ENCODE results near the gene SH2D3A.
A peak's percentile ranks its signal among the peaks of the same experiment; 100 is the strongest.

SH2D3A gene

DNA sequence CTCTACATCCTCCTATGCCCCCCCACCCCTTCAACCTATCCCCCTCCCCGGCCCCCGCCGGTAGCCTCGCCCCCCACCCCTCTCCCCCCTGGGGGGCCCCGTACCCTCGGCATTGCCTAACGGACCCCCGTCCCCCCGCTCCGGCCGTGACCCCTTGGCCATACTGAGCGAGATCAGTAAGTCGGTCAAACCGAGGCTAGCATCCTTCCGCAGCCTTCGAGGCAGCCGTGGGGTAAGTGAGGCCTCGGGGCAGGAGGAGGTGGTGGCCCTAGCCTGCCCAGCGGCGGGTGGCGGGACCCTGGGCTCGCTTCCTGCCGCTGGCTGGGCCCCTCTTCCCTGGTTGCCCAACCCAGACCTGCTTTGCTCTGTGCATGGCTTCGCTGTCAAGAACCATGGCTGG lies 21.3 kb downstream of the SH2D3A start:
- Histone ChIP-seq H3K14ac (ENCODE audit: low read length in 2 of 2) (no peak overlapping the region), H3K4ac (ENCODE audit: low read depth in 1 of 2, low read length in 2 of 2) (no peak overlapping the region)
- 97% methylated on average over 16 of the region's 24 CpGs for WGBS

DNA sequence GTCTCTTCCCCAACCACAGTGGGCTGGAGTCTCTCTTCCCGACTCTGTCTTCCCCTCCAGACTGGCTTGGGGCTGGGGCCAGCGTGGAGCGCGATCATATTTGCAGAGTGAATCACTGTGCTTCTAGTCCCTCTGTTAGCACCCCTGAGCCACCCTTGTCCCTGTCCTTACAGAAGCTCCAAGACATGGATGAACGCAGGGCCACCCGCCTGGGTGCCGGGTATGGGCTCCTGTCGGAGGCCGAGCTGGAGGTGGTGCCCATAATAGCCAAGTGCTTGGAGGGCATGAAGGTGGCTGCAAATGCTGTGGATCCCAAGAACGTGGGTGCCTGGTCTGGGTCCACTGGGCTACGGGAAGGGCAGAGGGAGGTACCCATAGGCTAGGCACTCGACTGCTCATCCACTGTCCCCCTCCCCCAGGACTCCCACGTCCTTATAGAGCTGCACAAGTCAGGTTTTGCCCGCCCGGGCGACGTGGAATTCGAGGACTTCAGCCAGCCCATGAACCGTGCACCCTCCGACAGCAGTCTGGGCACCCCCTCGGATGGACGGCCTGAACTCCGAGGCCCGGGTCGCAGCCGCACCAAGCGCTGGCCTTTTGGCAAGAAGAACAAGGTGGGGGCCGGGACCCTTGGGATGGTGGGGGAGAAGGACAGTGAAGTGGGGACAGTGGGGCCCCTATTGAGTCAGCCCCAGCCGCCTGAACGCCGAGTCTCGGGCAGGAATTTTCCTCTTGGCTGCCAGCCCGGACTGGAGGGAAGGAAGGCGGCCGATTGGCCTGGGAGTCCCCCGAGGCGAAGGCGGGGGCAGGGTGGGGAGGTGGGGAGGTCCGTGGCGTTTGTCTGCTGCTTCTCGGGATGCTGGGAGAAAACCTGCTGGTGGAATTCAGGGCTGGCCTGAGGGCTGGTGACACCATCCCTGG lies 22.6 kb downstream of the SH2D3A start:
- peak overlapping the region; percentile 91 for H2BK5ac ChIP-seq (ENCODE audit: low read depth, low read length, poor library complexity, severe bottlenecking)
- peak overlapping the region in 1 of 2 experiments; percentile 38 for H3K23ac ChIP-seq (ENCODE audit: low read length in 2 of 2)
- peak overlapping the region in 1 of 2 experiments; percentile 74 for H3K18ac ChIP-seq (ENCODE audit: low read depth in 1 of 2, low read length in 2 of 2)
- H3K4me2 ChIP-seq (ENCODE audit: low read length, poor library complexity, severe bottlenecking), result peak overlapping the region; percentile 36
- peak overlapping the region; percentile 22 to 71 for H2BK12ac ChIP-seq (ENCODE audit: low read length in 2 of 2)
- H3K4me3 ChIP-seq (ENCODE audit: insufficient read depth in 1 of 2, low read depth in 1 of 2, low read length in 2 of 2), result peak overlapping the region in 1 of 2 experiments; percentile 56
- no peaks in the 10 kb centered on the region for H3K27me3 ChIP-seq (ENCODE audit: control insufficient read depth in 1 of 2, insufficient read depth in 1 of 2, low read length in 2 of 2)
- peak overlapping the region; percentile 88 for H2BK15ac ChIP-seq (ENCODE audit: low read depth, poor library complexity, severe bottlenecking)
- peak overlapping the region; percentile 29 for H4K8ac ChIP-seq (ENCODE audit: low read length)
- peaks cover 44 to 59% of the 10 kb centered on the region in 2 experiments for H3K36me3 ChIP-seq (ENCODE audit: control insufficient read depth in 1 of 2, insufficient read depth in 2 of 2, low read depth in 1 of 2, low read length in 2 of 2)
- peaks cover 21% of the 10 kb centered on the region for H3K79me1 ChIP-seq (replicated peaks; ENCODE audit: low read length, poor library complexity, severe bottlenecking)
- peak overlapping the region; percentile 29 for H4K91ac ChIP-seq (ENCODE audit: low read length)
- WGBS, result 78% methylated on average over 39 of the region's 41 CpGs
- peak overlapping the region; percentile 92 for H3K27ac ChIP-seq (ENCODE audit: low read length, poor library complexity, severe bottlenecking)
- H2AFZ ChIP-seq (ENCODE audit: low read depth, low read length), result no peak overlapping the region
- DNase-seq, result peak; percentile 76
- H3K9me3 ChIP-seq (ENCODE audit: control insufficient read depth, low read length), result no peaks in the 10 kb centered on the region
- H3K14ac ChIP-seq (ENCODE audit: low read length in 2 of 2), result no peak overlapping the region
- H3K4me1 ChIP-seq (ENCODE audit: control insufficient read depth, insufficient read depth, low read depth, low read length), result peaks cover 25% of the 10 kb centered on the region
- H3K4ac ChIP-seq (ENCODE audit: low read depth in 1 of 2, low read length in 2 of 2), result peak overlapping the region in 1 of 2 experiments; percentile 42
- no peak overlapping the region for H2BK120ac ChIP-seq (ENCODE audit: low read depth, low read length)
- peak overlapping the region; percentile 57 for H3K9ac ChIP-seq (ENCODE audit: low read length)
- peak overlapping the region; percentile 92 for H2AK5ac ChIP-seq (ENCODE audit: low read length, severe bottlenecking)

More for the DNA sequence above, 21.3 kb downstream of the SH2D3A start:
- Histone ChIP-seq H2BK5ac (ENCODE audit: low read depth, low read length, poor library complexity, severe bottlenecking) (no peak overlapping the region), H4K8ac (ENCODE audit: low read length) (peak overlapping the region; percentile 29), H3K4me3 (ENCODE audit: insufficient read depth in 1 of 2, low read depth in 1 of 2, low read length in 2 of 2) (no peak overlapping the region), H2BK120ac (ENCODE audit: low read depth, low read length) (no peak overlapping the region), H3K27me3 (ENCODE audit: control insufficient read depth in 1 of 2, insufficient read depth in 1 of 2, low read length in 2 of 2) (no peaks in the 10 kb centered on the region), H3K9me3 (ENCODE audit: control insufficient read depth, low read length) (no peaks in the 10 kb centered on the region), H2BK15ac (ENCODE audit: low read depth, poor library complexity, severe bottlenecking) (no peak overlapping the region), H3K23ac (ENCODE audit: low read length in 2 of 2) (no peak overlapping the region), H2BK12ac (ENCODE audit: low read length in 2 of 2) (no peak overlapping the region), H3K36me3 (ENCODE audit: control insufficient read depth in 1 of 2, insufficient read depth in 2 of 2, low read depth in 1 of 2, low read length in 2 of 2) (peaks cover 57 to 69% of the 10 kb centered on the region in 2 experiments), H3K18ac (ENCODE audit: low read depth in 1 of 2, low read length in 2 of 2) (no peak overlapping the region), H3K9ac (ENCODE audit: low read length) (no peak overlapping the region), H3K4me2 (ENCODE audit: low read length, poor library complexity, severe bottlenecking) (no peak overlapping the region), H3K27ac (ENCODE audit: low read length, poor library complexity, severe bottlenecking) (no peak overlapping the region), H2AK5ac (ENCODE audit: low read length, severe bottlenecking) (peak overlapping the region; percentile 29), H4K91ac (ENCODE audit: low read length) (no peak overlapping the region), H3K4me1 (ENCODE audit: control insufficient read depth, insufficient read depth, low read depth, low read length) (peaks cover 25% of the 10 kb centered on the region), H3K79me1 (replicated peaks; ENCODE audit: low read length, poor library complexity, severe bottlenecking) (peaks cover 18% of the 10 kb centered on the region), H2AFZ (ENCODE audit: low read depth, low read length) (no peak overlapping the region)
- no peak for DNase-seq

DNA sequence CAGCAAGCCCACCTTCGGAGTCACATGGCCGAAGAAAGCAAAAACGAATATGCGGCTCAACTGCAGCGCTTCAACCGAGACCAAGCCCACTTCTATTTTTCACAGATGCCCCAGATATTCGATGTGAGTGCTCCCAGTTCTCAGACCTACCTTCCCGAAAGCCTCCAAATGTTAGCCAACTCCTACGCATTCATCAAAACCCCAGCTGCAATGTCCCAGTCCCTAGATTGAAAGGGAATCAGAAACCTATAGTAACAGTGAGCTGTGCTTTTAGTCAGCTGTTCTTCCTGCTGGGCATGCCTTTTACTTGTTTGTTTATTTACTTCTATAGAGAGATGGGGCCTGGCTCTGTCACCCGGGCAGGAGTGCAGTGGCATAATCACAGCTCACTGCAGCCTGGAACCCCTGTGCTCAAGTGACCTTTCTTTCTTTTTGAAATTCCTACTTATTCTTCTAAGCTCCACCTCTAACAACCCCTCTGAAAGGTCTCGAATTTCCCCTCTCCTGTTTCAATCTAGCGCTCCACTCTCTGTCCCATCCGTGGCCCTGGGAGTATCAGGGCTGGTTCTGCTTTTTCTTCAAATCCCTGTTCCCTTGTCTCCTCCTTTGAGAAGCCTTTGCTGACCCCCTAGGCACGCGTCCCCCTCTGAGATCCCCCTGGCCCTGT lies 23.4 kb downstream of the SH2D3A start:
- H3K27ac ChIP-seq (ENCODE audit: low read length, poor library complexity, severe bottlenecking), result peak overlapping the region; percentile 92
- WGBS, result 86% methylated on average over 15 of the region's 15 CpGs
- peak overlapping the region; percentile 13 for H3K4me2 ChIP-seq (ENCODE audit: low read length, poor library complexity, severe bottlenecking)
- peak overlapping the region; percentile 88 for H2BK15ac ChIP-seq (ENCODE audit: low read depth, poor library complexity, severe bottlenecking)
- peak; percentile 35 for DNase-seq
- H3K36me3 ChIP-seq (ENCODE audit: control insufficient read depth in 1 of 2, insufficient read depth in 2 of 2, low read depth in 1 of 2, low read length in 2 of 2), result peaks cover 40 to 51% of the 10 kb centered on the region in 2 experiments
- H4K91ac ChIP-seq (ENCODE audit: low read length), result no peak overlapping the region
- H2BK12ac ChIP-seq (ENCODE audit: low read length in 2 of 2), result no peak overlapping the region
- H3K23ac ChIP-seq (ENCODE audit: low read length in 2 of 2), result no peak overlapping the region
- H2BK5ac ChIP-seq (ENCODE audit: low read depth, low read length, poor library complexity, severe bottlenecking), result no peak overlapping the region
- H3K14ac ChIP-seq (ENCODE audit: low read length in 2 of 2), result no peak overlapping the region
- no peak overlapping the region for H2BK120ac ChIP-seq (ENCODE audit: low read depth, low read length)
- H4K8ac ChIP-seq (ENCODE audit: low read length), result no peak overlapping the region
- H3K4me1 ChIP-seq (ENCODE audit: control insufficient read depth, insufficient read depth, low read depth, low read length), result peaks cover 28% of the 10 kb centered on the region
- H2AFZ ChIP-seq (ENCODE audit: low read depth, low read length), result no peak overlapping the region
- peaks cover 18% of the 10 kb centered on the region for H3K79me1 ChIP-seq (replicated peaks; ENCODE audit: low read length, poor library complexity, severe bottlenecking)
- H3K9me3 ChIP-seq (ENCODE audit: control insufficient read depth, low read length), result no peaks in the 10 kb centered on the region
- H3K4ac ChIP-seq (ENCODE audit: low read depth in 1 of 2, low read length in 2 of 2), result no peak overlapping the region
- peak overlapping the region; percentile 92 for H2AK5ac ChIP-seq (ENCODE audit: low read length, severe bottlenecking)
- H3K9ac ChIP-seq (ENCODE audit: low read length), result peak overlapping the region; percentile 57
- H3K18ac ChIP-seq (ENCODE audit: low read depth in 1 of 2, low read length in 2 of 2), result no peak overlapping the region
- H3K27me3 ChIP-seq (ENCODE audit: control insufficient read depth in 1 of 2, insufficient read depth in 1 of 2, low read length in 2 of 2), result no peaks in the 10 kb centered on the region
- H3K4me3 ChIP-seq (ENCODE audit: insufficient read depth in 1 of 2, low read depth in 1 of 2, low read length in 2 of 2), result peak overlapping the region in 1 of 2 experiments; percentile 53

DNA sequence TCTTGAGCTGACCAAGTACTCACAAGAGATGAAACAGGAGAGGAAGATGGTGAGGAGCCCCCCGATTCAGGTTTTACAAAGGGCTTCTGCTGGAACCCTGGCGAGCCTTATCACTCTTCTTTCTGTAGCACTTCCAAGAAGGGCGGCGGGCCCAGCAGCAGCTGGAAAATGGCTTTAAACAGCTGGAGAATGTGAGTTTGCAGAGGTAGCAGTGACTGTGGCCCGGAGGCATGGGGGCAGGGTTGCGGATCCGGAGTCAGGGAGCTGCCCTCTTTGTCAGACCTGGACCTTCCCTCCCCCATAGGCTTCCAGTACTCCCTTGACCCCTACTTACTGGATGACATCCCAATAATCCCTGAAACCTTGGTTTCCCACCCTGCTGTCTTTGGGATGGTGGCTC lies 24.2 kb downstream of the SH2D3A start:
- H3K79me1 ChIP-seq (replicated peaks; ENCODE audit: low read length, poor library complexity, severe bottlenecking), result peaks cover 18% of the 10 kb centered on the region
- H2AK5ac ChIP-seq (ENCODE audit: low read length, severe bottlenecking), result peak overlapping the region; percentile 84
- no peak overlapping the region for H2BK5ac ChIP-seq (ENCODE audit: low read depth, low read length, poor library complexity, severe bottlenecking)
- no peak overlapping the region for H2BK120ac ChIP-seq (ENCODE audit: low read depth, low read length)
- no peaks in the 10 kb centered on the region for H3K27me3 ChIP-seq (ENCODE audit: control insufficient read depth in 1 of 2, insufficient read depth in 1 of 2, low read length in 2 of 2)
- H3K18ac ChIP-seq (ENCODE audit: low read depth in 1 of 2, low read length in 2 of 2), result no peak overlapping the region
- peak overlapping the region; percentile 41 for H3K9ac ChIP-seq (ENCODE audit: low read length)
- H3K36me3 ChIP-seq (ENCODE audit: control insufficient read depth in 1 of 2, insufficient read depth in 2 of 2, low read depth in 1 of 2, low read length in 2 of 2), result peaks cover 40 to 44% of the 10 kb centered on the region in 2 experiments
- DNase-seq, result no peak
- peak overlapping the region in 1 of 2 experiments; percentile 33 for H3K4me3 ChIP-seq (ENCODE audit: insufficient read depth in 1 of 2, low read depth in 1 of 2, low read length in 2 of 2)
- no peak overlapping the region for H3K4ac ChIP-seq (ENCODE audit: low read depth in 1 of 2, low read length in 2 of 2)
- no peak overlapping the region for H3K14ac ChIP-seq (ENCODE audit: low read length in 2 of 2)
- H3K4me1 ChIP-seq (ENCODE audit: control insufficient read depth, insufficient read depth, low read depth, low read length), result peaks cover 34% of the 10 kb centered on the region
- no peak overlapping the region for H4K91ac ChIP-seq (ENCODE audit: low read length)
- no peak overlapping the region for H4K8ac ChIP-seq (ENCODE audit: low read length)
- peak overlapping the region in 1 of 2 experiments; percentile 43 for H2BK12ac ChIP-seq (ENCODE audit: low read length in 2 of 2)
- 89% methylated on average over 7 of the region's 7 CpGs for WGBS
- H3K23ac ChIP-seq (ENCODE audit: low read length in 2 of 2), result peak overlapping the region in 1 of 2 experiments; percentile 72
- peak overlapping the region; percentile 27 for H3K27ac ChIP-seq (ENCODE audit: low read length, poor library complexity, severe bottlenecking)
- H3K9me3 ChIP-seq (ENCODE audit: control insufficient read depth, low read length), result no peaks in the 10 kb centered on the region
- H3K4me2 ChIP-seq (ENCODE audit: low read length, poor library complexity, severe bottlenecking), result no peak overlapping the region
- no peak overlapping the region for H2AFZ ChIP-seq (ENCODE audit: low read depth, low read length)
- H2BK15ac ChIP-seq (ENCODE audit: low read depth, poor library complexity, severe bottlenecking), result no peak overlapping the region
